Sigmoid colon (tissue), 4 donors: ENCODE measurements around the gene LHFPL5.

Experiments
- CTCF ChIP-seq, 4 experiments: fragments of 450-650 bp in 3 of 4; fragments of 200-600 bp in 1 of 4; IDR thresholded peaks; one replicate each; pipeline ENCODE4 v1.5.1; 2016 to 2019; ENCODE audit warnings: antibody characterized with exemption in 4 of 4, mild to moderate bottlenecking in 3 of 4, moderate library complexity in 2 of 4
- POLR2A ChIP-seq, 2 donors: fragments of 450-650 bp; IDR thresholded peaks; one replicate each; pipeline ENCODE4 v1.6.1; 2016; ENCODE audit warnings: antibody characterized with exemption in 2 of 2, mild to moderate bottlenecking in 2 of 2, moderate library complexity in 2 of 2
- POLR2AphosphoS5 ChIP-seq, 4 donors: sonication (generic); formaldehyde crosslinking; IDR thresholded peaks; one replicate each; pipeline ENCODE4 v1.6.1; 2017; ENCODE audit warnings: antibody characterized with exemption in 4 of 4

- TF ChIP-seq POLR2AphosphoS5 (IDR thresholded peaks at IDR 0.05) (no peak), CTCF (IDR thresholded peaks at IDR 0.05) (no peak), POLR2A (IDR thresholded peaks at IDR 0.05) (no peak)
These were observed 18.9 kb upstream of the LHFPL5 start for GRCh38 chr6:35786272-35786671.
